Measurements from ENCODE around the gene DNER.

The DNER gene

GRCh38 chr2:229523663-229524062, 190.7 kb downstream of the DNER start:
- H3K27me3 ChIP-seq (replicated peaks), result no peaks in the 10 kb centered on the region
- no peak for TF ChIP-seq CTCF (IDR thresholded peaks at IDR 0.05; ENCODE audit: low read depth, low read length, missing control alignments)
- in situ Hi-C loops (cut with HindIII; ENCODE audit: low pct_ligation_motif_present, low sequenced_read_pairs), result no loop called here
- H3K27ac ChIP-seq, result no peak overlapping the region
- no peak overlapping the region for H3K4me3 ChIP-seq (ENCODE audit: low read depth, low read length)
- no peak for DNase-seq
- no peaks in the 10 kb centered on the region for H3K36me3 ChIP-seq (replicated peaks)

DNA sequence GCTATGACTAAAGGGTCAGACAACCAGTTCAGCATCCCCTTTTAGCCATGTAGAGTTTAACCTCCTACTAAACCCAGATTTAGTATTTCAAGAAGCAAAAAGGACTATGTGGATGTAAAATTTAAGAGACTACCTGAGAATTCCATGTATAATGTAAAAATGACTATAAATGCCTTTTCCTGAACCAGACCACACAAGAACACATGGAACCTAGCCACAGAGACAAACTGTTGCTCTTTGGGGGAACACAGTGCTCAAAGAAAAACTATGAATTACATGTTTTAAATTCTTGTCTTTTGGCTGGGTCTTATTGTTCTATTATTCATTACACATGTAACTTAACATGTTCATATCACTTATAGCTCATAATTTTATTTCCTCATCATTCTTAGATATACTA, 192.8 kb downstream of the DNER start:
- no peak overlapping the region for H3K27ac ChIP-seq
- DNase-seq, result no peak
- H3K36me3 ChIP-seq (replicated peaks), result no peaks in the 10 kb centered on the region
- in situ Hi-C loops (cut with HindIII; ENCODE audit: low pct_ligation_motif_present, low sequenced_read_pairs), result no loop called here
- H3K4me3 ChIP-seq (ENCODE audit: low read depth, low read length), result no peak overlapping the region
- no peaks in the 10 kb centered on the region for H3K27me3 ChIP-seq (replicated peaks)
- TF ChIP-seq CTCF (IDR thresholded peaks at IDR 0.05; ENCODE audit: low read depth, low read length, missing control alignments), result no peak

DNA sequence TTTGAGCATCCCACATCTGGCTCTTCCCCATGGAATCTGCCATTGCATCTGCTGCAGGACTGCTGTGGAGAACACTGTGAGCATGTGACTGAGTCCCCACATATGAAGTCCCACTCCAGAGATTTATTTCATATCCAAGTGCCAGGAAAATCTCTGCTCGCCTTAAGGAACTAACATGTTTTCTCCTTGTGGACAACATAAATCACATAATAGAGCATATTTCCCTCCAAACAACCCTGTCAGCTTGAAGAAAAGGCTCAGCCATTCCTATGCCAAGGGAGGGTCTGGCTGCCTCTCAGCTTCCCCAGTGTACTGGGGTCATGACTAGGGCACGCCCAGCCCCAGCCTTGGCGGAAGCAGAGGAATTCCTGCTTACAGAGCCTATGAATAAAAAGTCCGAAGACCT, 193.7 kb downstream of the DNER start:
- TF ChIP-seq CTCF (IDR thresholded peaks at IDR 0.05; ENCODE audit: low read depth, low read length, missing control alignments), result no peak
- in situ Hi-C loops (cut with HindIII; ENCODE audit: low pct_ligation_motif_present, low sequenced_read_pairs), result no loop called here
- Histone ChIP-seq H3K4me3 (ENCODE audit: low read depth, low read length) (no peak overlapping the region), H3K27ac (no peak overlapping the region), H3K27me3 (replicated peaks) (no peaks in the 10 kb centered on the region), H3K36me3 (replicated peaks) (no peaks in the 10 kb centered on the region)
- DNase-seq, result no peak

DNA sequence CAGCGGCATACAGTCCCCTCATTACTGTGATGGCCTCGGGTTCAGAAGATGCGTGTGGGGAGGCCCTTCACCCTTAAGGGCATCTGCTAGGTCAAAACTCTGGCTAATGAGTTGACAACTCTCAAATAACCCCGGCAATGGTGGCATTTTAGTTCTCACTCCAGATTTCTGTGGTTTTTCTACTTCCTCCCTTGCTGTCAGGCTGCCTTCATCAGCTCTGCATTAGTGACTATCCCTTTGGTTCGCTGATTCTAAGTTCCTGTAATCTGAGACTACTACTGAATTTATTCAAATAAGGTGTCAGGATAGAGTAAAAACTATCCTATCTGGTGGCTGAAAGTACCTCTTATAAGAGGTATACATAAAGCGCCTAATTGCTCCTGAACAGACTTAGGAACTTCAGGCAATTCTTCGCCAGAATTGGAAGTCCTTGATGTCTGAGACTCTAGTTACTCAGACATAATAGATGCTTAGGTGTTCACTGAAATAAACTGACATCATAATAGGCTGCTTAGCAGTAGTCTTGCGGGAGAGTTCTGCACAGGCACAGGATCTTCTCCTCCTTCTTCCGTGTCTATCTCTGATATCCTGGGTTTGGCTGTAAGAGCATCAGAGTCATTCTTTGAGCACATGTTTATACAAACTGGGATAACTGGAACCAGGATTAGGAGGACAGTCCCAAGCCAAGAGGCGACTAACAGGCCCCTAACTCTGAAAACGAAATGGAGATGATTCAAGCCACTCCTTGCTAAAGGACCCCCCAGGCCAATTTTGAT, 194.5 kb downstream of the DNER start:
- H3K4me3 ChIP-seq (ENCODE audit: low read depth, low read length), result no peak overlapping the region
- no peak for DNase-seq
- H3K27ac ChIP-seq, result no peak overlapping the region
- in situ Hi-C loops (cut with HindIII; ENCODE audit: low pct_ligation_motif_present, low sequenced_read_pairs), result no loop called here
- no peaks in the 10 kb centered on the region for H3K36me3 ChIP-seq (replicated peaks)
- no peak for TF ChIP-seq CTCF (IDR thresholded peaks at IDR 0.05; ENCODE audit: low read depth, low read length, missing control alignments)
- no peaks in the 10 kb centered on the region for H3K27me3 ChIP-seq (replicated peaks)

GRCh38 chr2:229514273-229514895, 200.0 kb downstream of the DNER start:
- in situ Hi-C loops (cut with HindIII; ENCODE audit: low pct_ligation_motif_present, low sequenced_read_pairs), result no loop called here
- Histone ChIP-seq H3K27ac (no peak overlapping the region), H3K4me3 (ENCODE audit: low read depth, low read length) (no peak overlapping the region), H3K36me3 (replicated peaks) (no peaks in the 10 kb centered on the region), H3K27me3 (replicated peaks) (no peaks in the 10 kb centered on the region)
- no peak for DNase-seq
- no peak for TF ChIP-seq CTCF (IDR thresholded peaks at IDR 0.05; ENCODE audit: low read depth, low read length, missing control alignments)
